HCT116 (cell line): Measurements from ENCODE around the gene EXOC4. TPM values are rescaled to one million over a fixed set of nuclear protein-coding genes. Genes with fewer than 3 reads are reported as not detected.

Experiments used
- ATAC-seq: fragments of 200-7000 bp; cut with Tn5 transposase; 2 replicates; pipeline ENCODE4 v1.9.1; 2020; ENCODE audit warnings: mild to moderate bottlenecking, moderate library complexity
- BruUV-seq: library from RNA; stranded (reverse); fragments of 400-500 nt; replicated peaks from 2 replicates; lab custom pipeline; 2021; lab: Mats Ljungman, UMichigan
- CTCF ChIA-PET: fragments of 300-600 bp; sonication (Branson Sonifier 250); formaldehyde crosslinking; loops from one replicate; lab custom pipeline; 2021; ENCODE audit warnings: antibody characterized with exemption; lab: Charles Lee
- POLR2A ChIA-PET: fragments of 300-600, 350-600 bp; sonication (Branson Sonifier 250); formaldehyde crosslinking; loops from one replicate; lab custom pipeline; 2021; ENCODE audit warnings: antibody characterized with exemption; lab: Charles Lee
- RAD21 ChIA-PET, 2 experiments: fragments of 300-600 bp; sonication (Branson Sonifier 250); formaldehyde crosslinking; loops; one replicate each; lab custom pipeline; 2023; ENCODE audit warnings: low total read pairs in 2 of 2; ENCODE audit not compliant: uncharacterized antibody in 2 of 2, unreplicated experiment in 2 of 2, low non-redundant PET in 1 of 2; lab: Charles Lee
- DNase-seq: peaks from one replicate; pipeline ENCODE4 v3.0.0-alpha.2; 2010; ENCODE audit warnings: low read depth, low spot score
- H2AFZ ChIP-seq: fragments of 200-600 bp; shearing (Covaris generic), sonication (generic); 2 replicates; pipeline ENCODE4 v1.6.1; 2017; ENCODE audit warnings: low read depth, mixed run types, mixed read lengths, antibody characterized with exemption, low read length; ENCODE audit not compliant: poor library complexity, severe bottlenecking
- H3K27ac ChIP-seq: 2 replicates; pipeline ENCODE4 v1.5.1; 2012; ENCODE audit warnings: low read depth, low read length
- H3K27me3 ChIP-seq: fragments of 200-600 bp; sonication (generic); 2 replicates; pipeline ENCODE4 v1.6.1; 2016; ENCODE audit warnings: mixed run types, low read length, mixed read lengths; ENCODE audit not compliant: insufficient read depth
- H3K36me3 ChIP-seq, 2 experiments: fragments of 200-500 bp in 1 of 2; fragments of 200-600 bp in 1 of 2; sonication (Bioruptor generic) in 1 of 2; sonication (generic) in 1 of 2; 2 replicates each; pipeline versions ENCODE4 v1.5.1 to v1.6.1; 2014 to 2016; ENCODE audit warnings: low read length in 2 of 2, inconsistent platforms in 1 of 2, mixed read lengths in 1 of 2, mixed run types in 1 of 2; ENCODE audit not compliant: insufficient read depth in 2 of 2, control insufficient read depth in 1 of 2
- H3K4me1 ChIP-seq, 2 experiments: fragments of 200-600 bp in 1 of 2; sonication (generic) in 1 of 2; 2 replicates each; pipeline versions ENCODE4 v1.5.1 to v1.6.1; 2012 to 2017; ENCODE audit warnings: low read length in 2 of 2, inconsistent platforms in 1 of 2, mild to moderate bottlenecking in 1 of 2, mixed read lengths in 1 of 2, mixed run types in 1 of 2, moderate library complexity in 1 of 2; ENCODE audit not compliant: insufficient read depth in 2 of 2, control insufficient read depth in 1 of 2
- H3K4me2 ChIP-seq: fragments of 200-600 bp; sonication (generic); 2 replicates; pipeline ENCODE4 v1.6.1; 2017; ENCODE audit warnings: mixed run types, low read length, mixed read lengths
- H3K4me3 ChIP-seq, 2 experiments: fragments of 200-600 bp in 1 of 2; sonication (generic) in 1 of 2; replicated peaks in 1 of 2; 2 replicates each; pipeline ENCODE4 v1.5.1; 2011 to 2016; ENCODE audit warnings: low read length in 2 of 2, control low read depth in 1 of 2, low read depth in 1 of 2, mild to moderate bottlenecking in 1 of 2, mixed read lengths in 1 of 2, mixed run types in 1 of 2
- H3K79me2 ChIP-seq: fragments of 200-600 bp; sonication (generic); 2 replicates; pipeline ENCODE4 v1.6.1; 2017; ENCODE audit warnings: mild to moderate bottlenecking, mixed run types, low read length, moderate library complexity, mixed read lengths; ENCODE audit not compliant: insufficient read depth
- H3K9ac ChIP-seq: fragments of 200-600 bp; sonication (generic); 2 replicates; pipeline ENCODE4 v1.6.1; 2016; ENCODE audit warnings: low read length, mixed read lengths
- H3K9me2 ChIP-seq: fragments of 200-600 bp; sonication (generic), shearing (Covaris generic); 2 replicates; pipeline ENCODE4 v1.6.1; 2017; ENCODE audit warnings: mixed run types, mild to moderate bottlenecking, moderate library complexity; ENCODE audit not compliant: insufficient read depth
- H3K9me3 ChIP-seq, 2 experiments: fragments of 200-500 bp in 1 of 2; fragments of 200-600 bp in 1 of 2; sonication (Bioruptor generic) in 1 of 2; sonication (generic) in 1 of 2; 2 replicates each; pipeline ENCODE4 v1.6.1; 2014 to 2017; ENCODE audit warnings: low read length in 2 of 2, mixed read lengths in 2 of 2, inconsistent platforms in 1 of 2, low read depth in 1 of 2, mild to moderate bottlenecking in 1 of 2, mixed run types in 1 of 2, moderate library complexity in 1 of 2; ENCODE audit not compliant: control insufficient read depth in 1 of 2, insufficient read depth in 1 of 2
- H4K20me1 ChIP-seq: fragments of 200-600 bp; sonication (generic), shearing (Covaris generic); 2 replicates; pipeline ENCODE4 v1.6.1; 2017; ENCODE audit warnings: mixed run types, mild to moderate bottlenecking, moderate library complexity; ENCODE audit not compliant: insufficient read depth
- ELF1 ChIP-seq: IDR thresholded peaks from 2 replicates; pipeline ENCODE4 v1.6.1; 2012; ENCODE audit warnings: low read depth, borderline replicate concordance
- EZH2 ChIP-seq: fragments of 200-600 bp; sonication (generic); IDR thresholded peaks from 2 replicates; pipeline ENCODE4 v1.6.1; 2017; ENCODE audit warnings: antibody characterized with exemption, mixed run types
- FOSL1 ChIP-seq: IDR thresholded peaks from 2 replicates; pipeline ENCODE4 v1.6.1; 2012; ENCODE audit warnings: low read depth
- RAD21 ChIP-seq: IDR thresholded peaks from 2 replicates; pipeline ENCODE4 v1.6.1; 2012; ENCODE audit warnings: low read depth, mild to moderate bottlenecking
- SIN3A ChIP-seq: IDR thresholded peaks from 2 replicates; pipeline ENCODE4 v1.6.1; 2012; ENCODE audit warnings: low read depth
- ZNF274 ChIP-seq: fragments of 200-500 bp; sonication (Bioruptor generic); IDR thresholded peaks from 2 replicates; pipeline ENCODE4 v1.6.1; 2014; ENCODE audit warnings: mild to moderate bottlenecking, low read depth, low read length, inconsistent platforms
- intact Hi-C: fragments of 100-400 bp; cut with micrococcal nuclease; formaldehyde crosslinking; loops from 2 replicates; pipeline ENCODE4 v1.10.0; 2022
- total RNA-seq: library from RNA; stranded (reverse); gene quantifications from one replicate; pipeline ENCODE4 v1.2.1, GENCODE V29; 2021; ENCODE audit not compliant: unreplicated experiment
- TF ChIP-seq, protein P1 (sequence below): IDR thresholded peaks from 2 replicates; pipeline ENCODE4 v1.6.1; 2012
- TF ChIP-seq, protein P2 (sequence below), 3 experiments: fragments of 200-600 bp in 1 of 3; sonication (generic) in 1 of 3; IDR thresholded peaks in 2 of 3; conservative IDR thresholded peaks in 1 of 3; 2 replicates each; pipeline ENCODE4 v1.5.1; 2012 to 2017; ENCODE audit warnings: low read depth in 2 of 3, low read length in 2 of 3, antibody characterized with exemption in 1 of 3, borderline replicate concordance in 1 of 3, control low read depth in 1 of 3, mild to moderate bottlenecking in 1 of 3, mixed read lengths in 1 of 3, mixed run types in 1 of 3, moderate library complexity in 1 of 3; ENCODE audit not compliant: insufficient read depth in 1 of 3
- TF ChIP-seq, protein P3 (sequence below): IDR thresholded peaks from 2 replicates; pipeline ENCODE4 v1.6.1; 2012

Gene EXOC4
- total RNA-seq, 1 experiment from 2014 or later: 40.3 TPM

DNA sequence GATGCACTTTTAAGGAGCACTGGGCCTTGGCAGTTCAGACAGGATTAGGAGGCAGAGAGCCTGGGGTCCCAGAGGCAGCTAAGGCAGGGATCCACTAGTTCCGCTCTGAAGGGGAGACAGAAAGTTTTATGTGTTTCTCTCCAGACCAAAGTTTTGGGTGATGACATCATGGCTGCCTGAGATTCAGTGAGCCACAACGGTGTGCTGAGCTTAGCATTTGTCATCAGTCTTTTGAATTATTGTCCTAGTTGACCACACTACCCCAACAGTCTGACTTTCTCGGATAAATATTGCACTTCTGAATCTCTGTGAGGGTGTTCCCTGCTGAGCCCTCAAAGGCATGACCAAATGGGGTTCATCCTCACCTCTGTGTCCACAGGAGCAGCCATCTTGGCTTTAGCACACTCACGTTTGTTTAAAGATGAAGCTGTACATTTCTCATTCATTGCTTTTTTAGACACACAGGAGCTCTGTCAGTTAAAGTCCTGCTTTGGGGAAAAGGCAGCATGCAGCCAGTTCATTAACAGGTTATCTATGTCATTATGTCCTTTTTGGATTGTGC lies 576.5 kb downstream of the EXOC4 start:
- CTCF ChIA-PET: no interaction called here
- TF ChIP-seq RAD21 (no peak), FOSL1 (no peak), ELF1 (no peak), EZH2 (no peak), ZNF274 (no peak), SIN3A (no peak)
- TF ChIP-seq, protein P1, sequence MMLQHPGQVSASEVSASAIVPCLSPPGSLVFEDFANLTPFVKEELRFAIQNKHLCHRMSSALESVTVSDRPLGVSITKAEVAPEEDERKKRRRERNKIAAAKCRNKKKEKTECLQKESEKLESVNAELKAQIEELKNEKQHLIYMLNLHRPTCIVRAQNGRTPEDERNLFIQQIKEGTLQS: no peak
- TF ChIP-seq, protein P2, sequence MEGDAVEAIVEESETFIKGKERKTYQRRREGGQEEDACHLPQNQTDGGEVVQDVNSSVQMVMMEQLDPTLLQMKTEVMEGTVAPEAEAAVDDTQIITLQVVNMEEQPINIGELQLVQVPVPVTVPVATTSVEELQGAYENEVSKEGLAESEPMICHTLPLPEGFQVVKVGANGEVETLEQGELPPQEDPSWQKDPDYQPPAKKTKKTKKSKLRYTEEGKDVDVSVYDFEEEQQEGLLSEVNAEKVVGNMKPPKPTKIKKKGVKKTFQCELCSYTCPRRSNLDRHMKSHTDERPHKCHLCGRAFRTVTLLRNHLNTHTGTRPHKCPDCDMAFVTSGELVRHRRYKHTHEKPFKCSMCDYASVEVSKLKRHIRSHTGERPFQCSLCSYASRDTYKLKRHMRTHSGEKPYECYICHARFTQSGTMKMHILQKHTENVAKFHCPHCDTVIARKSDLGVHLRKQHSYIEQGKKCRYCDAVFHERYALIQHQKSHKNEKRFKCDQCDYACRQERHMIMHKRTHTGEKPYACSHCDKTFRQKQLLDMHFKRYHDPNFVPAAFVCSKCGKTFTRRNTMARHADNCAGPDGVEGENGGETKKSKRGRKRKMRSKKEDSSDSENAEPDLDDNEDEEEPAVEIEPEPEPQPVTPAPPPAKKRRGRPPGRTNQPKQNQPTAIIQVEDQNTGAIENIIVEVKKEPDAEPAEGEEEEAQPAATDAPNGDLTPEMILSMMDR (IDR thresholded peaks at IDR 0.05 in 2 of 3, conservative IDR thresholded peaks at IDR 0.05 in 1 of 3; ENCODE audit: borderline replicate concordance in 1 of 3, insufficient read depth in 1 of 3, low read depth in 2 of 3, low read length in 2 of 3): no peak
- TF ChIP-seq, protein P3, sequence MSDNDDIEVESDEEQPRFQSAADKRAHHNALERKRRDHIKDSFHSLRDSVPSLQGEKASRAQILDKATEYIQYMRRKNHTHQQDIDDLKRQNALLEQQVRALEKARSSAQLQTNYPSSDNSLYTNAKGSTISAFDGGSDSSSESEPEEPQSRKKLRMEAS: no peak
- H2AFZ ChIP-seq: no peak overlapping the region

More for the DNA sequence above, 576.5 kb downstream of the EXOC4 start:
- no peaks in the 10 kb centered on the region for H3K79me2 ChIP-seq
- no peaks in the 10 kb centered on the region for H3K27me3 ChIP-seq
- intact Hi-C loops: no loop called here
- H3K9ac ChIP-seq: no peak overlapping the region
- H3K9me3 ChIP-seq: no peaks in the 10 kb centered on the region
- no TSS peak for BruUV-seq
- no peak overlapping the region for H3K4me3 ChIP-seq
- no peaks in the 10 kb centered on the region for H4K20me1 ChIP-seq
- no peaks in the 10 kb centered on the region for H3K4me1 ChIP-seq
- ATAC-seq: no peak
- no peak for DNase-seq
- no peaks in the 10 kb centered on the region for H3K36me3 ChIP-seq
- ChIA-PET RAD21 (no interaction called here), POLR2A (no interaction called here)
- no peak overlapping the region for H3K27ac ChIP-seq
- no peak overlapping the region for H3K4me2 ChIP-seq
- H3K9me2 ChIP-seq: no peaks in the 10 kb centered on the region
